ENCODE measurements around the gene ZNF853.

GRCh38 chr7:6655636-6656385 lies 40.4 kb downstream of the ZNF853 start:
- TF ChIP-seq CTCF (IDR thresholded peaks at IDR 0.05) = no peak
- no peak for TF ChIP-seq POLR2AphosphoS5 (IDR thresholded peaks at IDR 0.05)

Measured in prostate gland (tissue), 2 donors.